ENCODE data around the gene TIMM21. TPM values are rescaled to one million over a fixed set of nuclear protein-coding genes. Genes with fewer than 3 reads are reported as not detected.

The TIMM21 gene
- total and polyA plus RNA-seq, 2 of the 13 experiments (the other 11 are each of a cell fraction or from before 2014, with no cell fraction given) = 29.6 to 62.3 TPM

DNA sequence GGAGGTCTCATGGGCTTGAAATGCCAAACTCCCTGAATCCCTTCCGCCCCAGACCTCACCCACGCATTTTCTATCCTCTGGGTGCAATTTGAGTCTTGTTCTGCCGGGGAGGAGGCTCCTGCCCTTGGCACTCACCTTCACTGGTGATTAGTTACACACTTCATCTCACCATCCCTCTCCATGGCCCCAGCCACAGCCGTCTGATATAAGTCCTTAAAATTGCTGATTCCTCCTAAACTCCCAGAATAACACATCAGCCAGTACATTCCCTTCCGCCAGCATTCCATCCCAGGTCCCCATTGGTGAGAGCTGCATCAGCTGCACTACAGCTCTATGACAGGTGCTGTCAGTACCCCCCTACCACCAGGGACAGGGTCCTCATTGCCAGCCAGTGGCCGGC is 3.9 kb downstream of the TIMM21 start:
- peaks cover 25% of the 10 kb centered on the region for H3K4me1 ChIP-seq (ENCODE audit: insufficient read depth, low read length)
- H2AFZ ChIP-seq (ENCODE audit: low read length) = no peak overlapping the region
- no peaks in the 10 kb centered on the region for H4K20me1 ChIP-seq (ENCODE audit: insufficient read depth, low read length)
- H3K27me3 ChIP-seq (ENCODE audit: control insufficient read depth in 1 of 2, insufficient read depth in 2 of 2, low read length in 2 of 2) = peaks cover 0 to 1% of the 10 kb centered on the region in 2 experiments; a peak in 1 of 5 replicates
- DNase-seq (ENCODE audit: low spot score) = no peak
- BruUV-seq (replicated peaks) = no TSS peak
- no peak overlapping the region for H3K9ac ChIP-seq (ENCODE audit: insufficient read depth, low read depth, low read length)
- in situ Hi-C loops (cut with HindIII; ENCODE audit: extremely low pct_ligation_motif_present, low pct_unique_long_range_greater_than_20kb) (no loop called here), intact Hi-C loops (cut with micrococcal nuclease; ENCODE audit: unreplicated experiment) (no loop called here)
- TF ChIP-seq ZNF460 (CRISPR knock-in tag; IDR thresholded peaks at IDR 0.05; ENCODE audit: borderline replicate concordance) (no peak), MIER2 (CRISPR knock-in tag; IDR thresholded peaks at IDR 0.05) (no peak), MEF2D (CRISPR knock-in tag; IDR thresholded peaks at IDR 0.05) (no peak)
- TF ChIP-seq, protein P1, sequence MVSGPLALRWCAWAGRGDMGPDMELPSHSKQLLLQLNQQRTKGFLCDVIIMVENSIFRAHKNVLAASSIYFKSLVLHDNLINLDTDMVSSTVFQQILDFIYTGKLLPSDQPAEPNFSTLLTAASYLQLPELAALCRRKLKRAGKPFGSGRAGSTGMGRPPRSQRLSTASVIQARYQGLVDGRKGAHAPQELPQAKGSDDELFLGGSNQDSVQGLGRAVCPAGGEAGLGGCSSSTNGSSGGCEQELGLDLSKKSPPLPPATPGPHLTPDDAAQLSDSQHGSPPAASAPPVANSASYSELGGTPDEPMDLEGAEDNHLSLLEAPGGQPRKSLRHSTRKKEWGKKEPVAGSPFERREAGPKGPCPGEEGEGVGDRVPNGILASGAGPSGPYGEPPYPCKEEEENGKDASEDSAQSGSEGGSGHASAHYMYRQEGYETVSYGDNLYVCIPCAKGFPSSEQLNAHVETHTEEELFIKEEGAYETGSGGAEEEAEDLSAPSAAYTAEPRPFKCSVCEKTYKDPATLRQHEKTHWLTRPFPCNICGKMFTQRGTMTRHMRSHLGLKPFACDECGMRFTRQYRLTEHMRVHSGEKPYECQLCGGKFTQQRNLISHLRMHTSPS (CRISPR knock-in tag; IDR thresholded peaks at IDR 0.05; ENCODE audit: low read depth) = no peak
- no peak overlapping the region for H3K4me2 ChIP-seq (ENCODE audit: low read depth, low read length)
- H3K9me3 ChIP-seq (ENCODE audit: low read length) = no peaks in the 10 kb centered on the region
- H3K36me3 ChIP-seq (replicated peaks in 1 of 2; ENCODE audit: control insufficient read depth in 1 of 2, insufficient read depth in 2 of 2, low read length in 2 of 2) = peaks cover 14 to 42% of the 10 kb centered on the region in 2 experiments
- H3K79me2 ChIP-seq (ENCODE audit: insufficient read depth, low read length) = peaks cover 52% of the 10 kb centered on the region
- no peak for FAIRE-seq
- 94% methylated on average over 6 of the region's 6 CpGs for WGBS (ENCODE audit: low lambda C conversion rate)
- no peak overlapping the region for H3K4me3 ChIP-seq (replicated peaks in 1 of 3; ENCODE audit: insufficient read depth in 1 of 3, low read depth in 2 of 3, low read length in 3 of 3)
- no peak for ATAC-seq
- CTCF ChIA-PET (ENCODE audit: low intra/inter-chr PET ratio, low total read pairs) = no interaction called here
- no peak overlapping the region for H3K27ac ChIP-seq (ENCODE audit: extremely low read length, insufficient read depth, low read length)
- POLR2A ChIA-PET = no interaction called here

DNA sequence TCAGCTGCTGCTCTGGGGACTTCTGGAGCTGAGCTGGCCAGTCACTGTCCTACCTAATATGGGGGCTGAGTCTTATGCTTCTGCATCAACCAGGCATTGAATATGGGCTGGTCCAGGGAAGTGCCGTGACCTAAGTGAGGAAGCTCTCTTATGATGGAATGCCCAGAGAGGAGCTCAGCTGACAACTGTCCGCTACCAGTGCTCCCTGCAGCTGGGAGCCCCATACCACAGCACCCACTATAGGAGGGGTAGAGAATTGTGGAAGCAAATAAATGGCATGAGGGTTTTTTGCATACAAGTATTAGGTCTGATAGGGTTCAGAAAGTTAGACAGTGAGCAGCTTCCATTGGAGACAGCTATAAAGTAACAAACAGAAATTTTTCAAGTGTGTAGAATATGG is 4.5 kb downstream of the TIMM21 start:
- no peaks in the 10 kb centered on the region for H4K20me1 ChIP-seq (ENCODE audit: insufficient read depth, low read length)
- H3K4me3 ChIP-seq (replicated peaks in 1 of 3; ENCODE audit: insufficient read depth in 1 of 3, low read depth in 2 of 3, low read length in 3 of 3) = no peak overlapping the region
- no peak for ATAC-seq
- CTCF ChIA-PET (ENCODE audit: low intra/inter-chr PET ratio, low total read pairs) = no interaction called here
- in situ Hi-C loops (cut with HindIII; ENCODE audit: extremely low pct_ligation_motif_present, low pct_unique_long_range_greater_than_20kb) (no loop called here), intact Hi-C loops (cut with micrococcal nuclease; ENCODE audit: unreplicated experiment) (no loop called here)
- no peak overlapping the region for H2AFZ ChIP-seq (ENCODE audit: low read length)
- peaks cover 23% of the 10 kb centered on the region for H3K4me1 ChIP-seq (ENCODE audit: insufficient read depth, low read length)
- peaks cover 14 to 45% of the 10 kb centered on the region in 2 experiments for H3K36me3 ChIP-seq (replicated peaks in 1 of 2; ENCODE audit: control insufficient read depth in 1 of 2, insufficient read depth in 2 of 2, low read length in 2 of 2)
- H3K79me2 ChIP-seq (ENCODE audit: insufficient read depth, low read length) = peaks cover 52% of the 10 kb centered on the region
- no TSS peak for BruUV-seq (replicated peaks)
- POLR2A ChIA-PET = no interaction called here
- no peak overlapping the region for H3K9ac ChIP-seq (ENCODE audit: insufficient read depth, low read depth, low read length)
- DNase-seq (ENCODE audit: low spot score) = no peak
- H3K27ac ChIP-seq (ENCODE audit: extremely low read length, insufficient read depth, low read length) = no peak overlapping the region
- H3K27me3 ChIP-seq (ENCODE audit: control insufficient read depth in 1 of 2, insufficient read depth in 2 of 2, low read length in 2 of 2) = no peaks in the 10 kb centered on the region; a peak in 1 of 5 replicates
- FAIRE-seq = no peak
- H3K9me3 ChIP-seq (ENCODE audit: low read length) = no peaks in the 10 kb centered on the region
- TF ChIP-seq ZSCAN21 (CRISPR knock-in tag; IDR thresholded peaks at IDR 0.05; ENCODE audit: borderline replicate concordance) (no peak), HCFC1 (IDR thresholded peaks at IDR 0.05; ENCODE audit: low read depth, low read length) (no peak), MAF1 (CRISPR knock-in tag; IDR thresholded peaks at IDR 0.05; ENCODE audit: borderline replicate concordance) (no peak), ZNF383 (CRISPR knock-in tag; IDR thresholded peaks at IDR 0.05; ENCODE audit: borderline replicate concordance) (no peak)
- H3K4me2 ChIP-seq (ENCODE audit: low read depth, low read length) = no peak overlapping the region
- 100% methylated on average over 1 of the region's 2 CpGs for WGBS (ENCODE audit: low lambda C conversion rate)

Measured in HepG2 (cell line).